ENCODE measurements around the gene EXOC2.
A peak's percentile ranks its signal among the peaks of the same experiment; 100 is the strongest.

EXOC2 gene

GRCh38 chr6:692858-693722, at the start of gene EXOC2:
EXOC2 (minus strand) TSS chr6:693139; CDS start chr6:637818, 55,321 bp downstream.
- peak; percentile 95 for DNase-seq

GRCh38 chr6:741410-742339, 48.7 kb upstream of the EXOC2 start:
- no peak for DNase-seq

- DNase-seq: no peak
These were observed 43.9 kb upstream of the EXOC2 start for GRCh38 chr6:736657-737446.

- DNase-seq: no peak
These were observed 40.7 kb upstream of the EXOC2 start for GRCh38 chr6:733431-734219.

GRCh38 chr6:731924-732323, 39.0 kb upstream of the EXOC2 start:
- DNase-seq: no peak

GRCh38 chr6:729606-730320, 36.8 kb upstream of the EXOC2 start:
- DNase-seq: no peak

- no peak for DNase-seq
These were observed 34.9 kb upstream of the EXOC2 start for GRCh38 chr6:727856-728255.

- no peak for DNase-seq
These were observed 30.6 kb upstream of the EXOC2 start for GRCh38 chr6:723540-723939.

- DNase-seq: no peak
These were observed 29.7 kb upstream of the EXOC2 start for GRCh38 chr6:722608-723007.

GRCh38 chr6:722077-722524, 29.2 kb upstream of the EXOC2 start:
- peak; percentile 77 for DNase-seq

- DNase-seq: no peak
These were observed 25.4 kb upstream of the EXOC2 start for GRCh38 chr6:718345-718744.

- no peak for DNase-seq
These were observed 24.2 kb upstream of the EXOC2 start for GRCh38 chr6:717135-717534.

GRCh38 chr6:715709-716491, 23.0 kb upstream of the EXOC2 start:
- no peak for DNase-seq

GRCh38 chr6:714100-714499, 21.2 kb upstream of the EXOC2 start:
- peak; percentile 61 for DNase-seq

- DNase-seq: no peak
These were observed 20.4 kb upstream of the EXOC2 start for GRCh38 chr6:713351-713750.

GRCh38 chr6:712805-713204, 19.9 kb upstream of the EXOC2 start:
- no peak for DNase-seq

- DNase-seq: no peak
These were observed 19.0 kb upstream of the EXOC2 start for GRCh38 chr6:711925-712324.

- DNase-seq: peak; percentile 78
These were observed 17.9 kb upstream of the EXOC2 start for GRCh38 chr6:710601-711571.

- DNase-seq: no peak
These were observed 16.6 kb upstream of the EXOC2 start for GRCh38 chr6:709471-710056.

Measured in islet precursor cell (in vitro differentiated cells).